BE2C (cell line): ENCODE data around the gene SOX6.

Experiments
- DNase-seq: peaks from one replicate; pipeline ENCODE4 v3.0.0-alpha.2; 2020
- H3K27me3 ChIP-seq: fragments of 250-450 bp; sonication (Bioruptor Pico); 2 replicates; pipeline ENCODE4 v1.5.1; 2020; ENCODE audit warnings: mild to moderate bottlenecking
- H3K36me3 ChIP-seq: fragments of 250-450 bp; sonication (Bioruptor Pico); 2 replicates; pipeline ENCODE4 v1.5.1; 2020; ENCODE audit warnings: mild to moderate bottlenecking
- H3K4me1 ChIP-seq: fragments of 250-450 bp; sonication (Bioruptor Pico); 2 replicates; pipeline ENCODE4 v1.5.1; 2020
- H3K4me3 ChIP-seq: 2 replicates; pipeline ENCODE4 v1.5.1; 2011; ENCODE audit warnings: low read depth, low read length
- H3K9me3 ChIP-seq: fragments of 250-450 bp; sonication (Bioruptor Pico); 2 replicates; pipeline ENCODE4 v1.5.1; 2020
- TF ChIP-seq, protein P1 (sequence below): IDR thresholded peaks from 2 replicates; pipeline ENCODE4 v1.5.1; 2012; ENCODE audit warnings: mild to moderate bottlenecking, low read depth, low read length

The SOX6 gene

DNA sequence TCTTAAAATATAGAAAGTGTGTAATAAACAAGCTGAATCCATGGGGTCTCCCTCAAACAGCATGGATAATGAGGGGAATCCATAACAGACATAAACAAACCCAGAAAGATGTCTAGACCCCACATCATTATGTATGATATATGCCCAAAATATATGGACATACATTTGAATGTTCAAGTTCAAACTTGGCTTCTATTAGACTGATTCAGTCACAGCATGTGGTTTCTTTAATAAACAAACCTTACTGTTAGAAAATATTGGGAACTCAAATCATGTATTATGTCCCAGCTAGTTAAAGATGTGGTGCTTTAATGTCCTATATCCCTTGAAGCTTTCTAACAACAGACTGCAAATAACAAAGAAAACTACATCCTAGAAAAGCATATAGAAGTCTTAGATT lies 228.6 kb downstream of the SOX6 start:
- no peaks in the 10 kb centered on the region for H3K36me3 ChIP-seq
- no peak for DNase-seq
- no peak overlapping the region for H3K4me3 ChIP-seq
- TF ChIP-seq, protein P1, sequence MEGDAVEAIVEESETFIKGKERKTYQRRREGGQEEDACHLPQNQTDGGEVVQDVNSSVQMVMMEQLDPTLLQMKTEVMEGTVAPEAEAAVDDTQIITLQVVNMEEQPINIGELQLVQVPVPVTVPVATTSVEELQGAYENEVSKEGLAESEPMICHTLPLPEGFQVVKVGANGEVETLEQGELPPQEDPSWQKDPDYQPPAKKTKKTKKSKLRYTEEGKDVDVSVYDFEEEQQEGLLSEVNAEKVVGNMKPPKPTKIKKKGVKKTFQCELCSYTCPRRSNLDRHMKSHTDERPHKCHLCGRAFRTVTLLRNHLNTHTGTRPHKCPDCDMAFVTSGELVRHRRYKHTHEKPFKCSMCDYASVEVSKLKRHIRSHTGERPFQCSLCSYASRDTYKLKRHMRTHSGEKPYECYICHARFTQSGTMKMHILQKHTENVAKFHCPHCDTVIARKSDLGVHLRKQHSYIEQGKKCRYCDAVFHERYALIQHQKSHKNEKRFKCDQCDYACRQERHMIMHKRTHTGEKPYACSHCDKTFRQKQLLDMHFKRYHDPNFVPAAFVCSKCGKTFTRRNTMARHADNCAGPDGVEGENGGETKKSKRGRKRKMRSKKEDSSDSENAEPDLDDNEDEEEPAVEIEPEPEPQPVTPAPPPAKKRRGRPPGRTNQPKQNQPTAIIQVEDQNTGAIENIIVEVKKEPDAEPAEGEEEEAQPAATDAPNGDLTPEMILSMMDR, result no peak
- no peaks in the 10 kb centered on the region for H3K9me3 ChIP-seq
- no peaks in the 10 kb centered on the region for H3K27me3 ChIP-seq
- no peaks in the 10 kb centered on the region for H3K4me1 ChIP-seq

- DNase-seq, result no peak
- no peaks in the 10 kb centered on the region for H3K9me3 ChIP-seq
- no peaks in the 10 kb centered on the region for H3K4me1 ChIP-seq
- H3K4me3 ChIP-seq, result no peak overlapping the region
- no peaks in the 10 kb centered on the region for H3K36me3 ChIP-seq
- H3K27me3 ChIP-seq, result no peaks in the 10 kb centered on the region
- TF ChIP-seq, protein P1, result no peak
These were observed 230.0 kb downstream of the SOX6 start for GRCh38 chr11:16126362-16126761.

GRCh38 chr11:16125796-16126195 lies 230.6 kb downstream of the SOX6 start:
- Histone ChIP-seq H3K4me3 (no peak overlapping the region), H3K27me3 (no peaks in the 10 kb centered on the region), H3K9me3 (no peaks in the 10 kb centered on the region), H3K4me1 (no peaks in the 10 kb centered on the region), H3K36me3 (no peaks in the 10 kb centered on the region)
- TF ChIP-seq, protein P1, result no peak
- no peak for DNase-seq

DNA sequence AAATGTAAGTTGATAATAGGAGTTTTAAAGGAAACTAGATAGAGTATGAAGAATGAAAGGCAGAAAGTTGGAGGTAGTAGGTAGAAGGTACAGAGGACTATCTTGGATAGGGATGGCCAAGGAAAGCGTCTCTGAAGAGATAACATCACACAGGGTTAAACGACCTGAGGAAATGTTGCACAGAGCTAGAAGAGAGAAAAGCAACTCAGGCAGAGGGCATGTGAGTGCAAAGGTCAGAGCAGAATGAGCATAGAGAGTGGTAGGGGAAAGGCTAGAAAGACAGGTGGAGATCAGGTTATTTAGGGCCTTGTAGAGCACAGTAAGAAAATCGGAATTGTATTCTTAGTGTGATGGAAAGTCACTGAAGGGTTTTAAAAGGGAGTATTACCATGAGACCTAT lies 232.0 kb downstream of the SOX6 start:
- Histone ChIP-seq H3K9me3 (no peaks in the 10 kb centered on the region), H3K36me3 (no peaks in the 10 kb centered on the region), H3K4me1 (no peaks in the 10 kb centered on the region), H3K27me3 (no peaks in the 10 kb centered on the region), H3K4me3 (no peak overlapping the region)
- TF ChIP-seq, protein P1, result no peak
- DNase-seq, result no peak

- no peak for DNase-seq
- H3K4me3 ChIP-seq, result no peak overlapping the region
- H3K9me3 ChIP-seq, result no peaks in the 10 kb centered on the region
- TF ChIP-seq, protein P1, result no peak
- H3K4me1 ChIP-seq, result no peaks in the 10 kb centered on the region
- no peaks in the 10 kb centered on the region for H3K27me3 ChIP-seq
- H3K36me3 ChIP-seq, result no peaks in the 10 kb centered on the region
These were observed 234.5 kb downstream of the SOX6 start for GRCh38 chr11:16121853-16122252.

GRCh38 chr11:16120008-16120407 lies 236.3 kb downstream of the SOX6 start:
- Histone ChIP-seq H3K9me3 (no peaks in the 10 kb centered on the region), H3K4me1 (no peaks in the 10 kb centered on the region), H3K4me3 (no peak overlapping the region), H3K36me3 (no peaks in the 10 kb centered on the region), H3K27me3 (no peaks in the 10 kb centered on the region)
- DNase-seq, result no peak
- TF ChIP-seq, protein P1, result no peak
